ENCODE data around the gene NFKBIB.

Gene NFKBIB

GRCh38 chr19:38911388-38912001 is 11.7 kb downstream of the NFKBIB start:
- no peak overlapping the region for H3K27ac ChIP-seq
- TF ChIP-seq ZFX (IDR thresholded peaks at IDR 0.05) (no peak), CTCF (conservative IDR thresholded peaks at IDR 0.05) (no peak)

DNA sequence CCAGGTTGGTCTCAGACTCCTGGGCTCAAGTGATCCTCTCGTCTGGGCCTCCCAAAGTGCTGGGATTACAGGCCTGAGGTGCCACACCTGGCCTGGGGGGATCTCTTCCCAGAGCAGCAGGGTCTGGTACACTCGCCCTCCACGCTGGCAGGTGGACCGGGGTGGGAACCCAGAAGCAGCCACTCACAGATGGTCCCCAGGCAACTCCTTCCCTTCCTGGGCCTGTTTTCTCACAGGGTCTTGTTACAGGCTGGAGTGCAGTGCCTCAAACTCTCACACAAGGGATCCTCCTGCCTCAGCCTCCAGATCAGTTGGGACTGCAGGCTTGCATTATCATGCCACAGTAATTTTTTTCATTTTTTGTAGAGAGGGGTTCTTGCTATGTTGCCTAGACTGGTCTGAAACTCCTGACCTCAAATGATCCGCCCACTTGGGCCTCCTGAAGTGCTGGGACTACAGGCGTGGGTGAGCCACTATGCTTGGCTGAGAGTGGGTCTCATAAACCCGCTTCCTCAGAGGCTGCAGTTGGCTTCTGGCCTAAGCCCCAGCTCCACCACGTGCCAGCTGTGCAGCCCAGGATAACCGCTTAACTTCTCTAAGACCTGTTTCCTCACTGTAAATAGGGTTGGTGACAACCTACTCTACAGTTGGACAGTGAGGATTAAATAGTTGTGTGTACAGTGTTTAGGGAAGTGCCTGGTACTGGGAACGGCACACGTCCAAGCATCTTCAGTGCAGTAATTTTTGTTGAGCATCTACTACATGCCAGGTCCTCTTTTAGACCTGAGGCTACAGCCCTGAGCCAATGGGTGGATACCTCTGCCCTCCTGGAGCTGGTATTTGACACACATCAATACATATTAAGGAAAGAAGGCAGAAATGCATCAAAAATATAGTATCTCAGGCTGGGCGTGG is 13.1 kb downstream of the NFKBIB start:
- H3K27ac ChIP-seq: no peak overlapping the region
- no peak for TF ChIP-seq ZFX (IDR thresholded peaks at IDR 0.05)
- no peak for TF ChIP-seq CTCF (conservative IDR thresholded peaks at IDR 0.05)

- TF ChIP-seq ZFX (IDR thresholded peaks at IDR 0.05) (no peak), CTCF (conservative IDR thresholded peaks at IDR 0.05) (no peak)
These were observed 14.2 kb downstream of the NFKBIB start for GRCh38 chr19:38913958-38914357.

DNA sequence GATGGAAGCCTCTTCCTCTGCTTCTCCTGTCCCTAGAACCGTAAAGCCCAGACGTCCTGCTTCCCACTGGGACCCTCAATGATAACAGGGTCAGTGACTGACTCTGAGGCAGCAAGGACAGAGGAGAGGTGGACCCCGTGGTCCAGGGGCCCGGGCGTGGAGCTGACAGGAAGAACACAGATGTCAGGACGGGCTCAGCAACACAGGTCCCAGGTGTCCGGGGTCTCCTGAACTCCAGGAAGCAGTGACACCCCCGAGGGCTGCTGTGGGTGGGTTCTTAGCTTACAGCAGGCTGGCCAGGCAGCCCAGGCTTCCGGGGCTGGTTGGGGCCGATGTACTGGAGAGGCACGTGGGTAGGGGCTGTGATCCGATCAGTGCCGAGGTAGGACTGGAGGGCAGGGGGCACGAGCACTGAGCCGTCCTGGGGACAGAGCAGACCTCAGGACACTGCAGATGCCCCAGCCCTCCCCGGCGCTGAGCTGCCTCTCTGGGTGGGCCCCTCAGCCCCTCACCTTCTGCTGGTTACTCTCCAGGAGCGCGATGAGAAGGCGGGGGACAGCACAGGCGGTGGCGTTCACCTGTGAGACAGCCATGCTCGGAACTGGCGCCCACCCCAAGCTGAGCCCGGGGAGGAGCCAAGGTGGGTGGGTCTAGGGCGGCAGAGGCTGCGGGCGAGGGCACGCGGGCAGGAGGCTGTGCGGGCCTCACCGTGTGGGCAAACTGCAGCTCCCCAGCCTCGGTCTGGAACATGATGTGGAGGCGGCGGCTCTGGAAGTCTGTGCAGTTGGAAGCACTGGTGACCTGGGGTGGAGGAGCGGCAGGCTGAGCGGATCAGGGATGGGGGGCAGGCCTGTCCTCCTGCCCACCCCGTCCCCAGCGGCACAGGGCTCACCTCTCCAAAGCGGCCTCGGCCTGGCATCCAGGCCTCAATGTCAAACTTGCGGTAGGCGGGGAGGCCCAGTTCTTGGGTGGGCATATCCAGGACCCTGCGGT is 15.9 kb downstream of the NFKBIB start:
- no peak for TF ChIP-seq CTCF (conservative IDR thresholded peaks at IDR 0.05)
- no peak for TF ChIP-seq ZFX (IDR thresholded peaks at IDR 0.05)
- no peak overlapping the region for H3K27ac ChIP-seq

More at GRCh38 chr19:38913958-38914357, 14.2 kb downstream of the NFKBIB start:
- H3K27ac ChIP-seq: no peak overlapping the region

- TF ChIP-seq CTCF (conservative IDR thresholded peaks at IDR 0.05): no peak
- H3K27ac ChIP-seq: no peak overlapping the region
These were observed 17.7 kb downstream of the NFKBIB start for GRCh38 chr19:38917516-38917915.

DNA sequence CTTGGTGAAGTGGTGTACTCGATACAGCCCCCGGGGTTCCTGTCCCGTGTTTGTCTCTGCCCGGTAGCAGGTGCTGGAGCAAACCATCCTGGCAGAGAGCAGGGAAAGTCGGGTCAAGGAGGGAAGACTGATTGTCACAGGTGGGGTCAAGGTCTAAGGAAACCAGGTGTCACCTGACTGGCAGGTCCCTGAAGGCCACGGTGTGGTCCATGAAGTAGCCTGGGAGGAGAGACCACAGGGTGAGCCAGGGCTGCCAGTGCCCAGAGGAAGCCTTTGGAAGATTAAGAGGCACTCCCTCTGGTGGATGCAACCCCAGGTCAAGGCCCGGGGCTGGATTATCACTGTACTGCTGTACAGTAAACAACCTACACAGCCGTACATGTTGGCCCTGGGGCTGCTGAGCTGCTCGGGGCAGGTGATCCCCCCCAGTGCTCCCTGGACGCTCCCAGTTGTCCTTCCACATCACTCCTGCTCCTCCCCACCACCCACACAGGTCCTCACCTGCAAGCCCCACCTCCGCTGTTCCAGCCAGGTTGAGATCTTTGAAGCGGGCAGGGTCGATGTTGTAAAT is 18.2 kb downstream of the NFKBIB start:
- H3K27ac ChIP-seq: no peak overlapping the region
- no peak for TF ChIP-seq CTCF (conservative IDR thresholded peaks at IDR 0.05)
- no peak for TF ChIP-seq ZFX (IDR thresholded peaks at IDR 0.05)

Measured in C4-2B (cell line).